HG03571 (cell line): ENCODE results near the gene NKPD1.

Source experiments
- ATAC-seq: cut with Tn5 transposase; IDR thresholded peaks from one replicate; pipeline ENCODE4 v1.9.1; 2021; ENCODE audit not compliant: unreplicated experiment

The NKPD1 gene

GRCh38 chr19:45160870-45161737, at the start of gene NKPD1:
Gene NKPD1 (minus strand): TSS chr19:45160982. CDS start chr19:45160150, 832 bp downstream.
- no peak for ATAC-seq

- no peak for ATAC-seq
Observed at GRCh38 chr19:45206328-45206727, 45.5 kb upstream of the NKPD1 start.

- no peak for ATAC-seq
Observed at GRCh38 chr19:45205810-45206209, 45.0 kb upstream of the NKPD1 start.

GRCh38 chr19:45202637-45203036, 41.9 kb upstream of the NKPD1 start:
- ATAC-seq: no peak

GRCh38 chr19:45200568-45200967, 39.8 kb upstream of the NKPD1 start:
- ATAC-seq: no peak

- no peak for ATAC-seq
Observed at GRCh38 chr19:45195764-45196163, 35.0 kb upstream of the NKPD1 start.

- ATAC-seq: no peak
Observed at GRCh38 chr19:45191375-45191774, 30.6 kb upstream of the NKPD1 start.

- ATAC-seq: no peak
Observed at GRCh38 chr19:45189971-45190370, 29.2 kb upstream of the NKPD1 start.

- no peak for ATAC-seq
Observed at GRCh38 chr19:45187421-45188100, 26.8 kb upstream of the NKPD1 start.

- no peak for ATAC-seq
Observed at GRCh38 chr19:45186509-45187334, 25.9 kb upstream of the NKPD1 start.

GRCh38 chr19:45184115-45184514, 23.3 kb upstream of the NKPD1 start:
- no peak for ATAC-seq

- ATAC-seq: no peak
Observed at GRCh38 chr19:45182758-45183157, 22.0 kb upstream of the NKPD1 start.

- ATAC-seq: no peak
Observed at GRCh38 chr19:45180936-45181335, 20.2 kb upstream of the NKPD1 start.

GRCh38 chr19:45179892-45180370, 19.1 kb upstream of the NKPD1 start:
- no peak for ATAC-seq

GRCh38 chr19:45179072-45179891, 18.5 kb upstream of the NKPD1 start:
- no peak for ATAC-seq

GRCh38 chr19:45178262-45179071, 17.7 kb upstream of the NKPD1 start, which contains the start of gene BLOC1S3:
Gene BLOC1S3 (plus strand): TSS chr19:45178784. CDS start chr19:45179297, 513 bp downstream.
- ATAC-seq: peak; percentile 79

- ATAC-seq: peak; percentile 11
Observed at GRCh38 chr19:45177817-45178261, 17.1 kb upstream of the NKPD1 start, which contains the start of gene TRAPPC6A. Gene TRAPPC6A (minus strand): TSS chr19:45178237. CDS start chr19:45178218, 19 bp downstream.

GRCh38 chr19:45175515-45176345, 14.9 kb upstream of the NKPD1 start:
- ATAC-seq: no peak
